Naive thymus-derived CD4-positive, alpha-beta T cell (primary cell): ENCODE data around the gene ADM2. TPM values are rescaled to one million over a fixed set of nuclear protein-coding genes. Genes with fewer than 3 reads are reported as not detected.

Experiments used
- ATAC-seq: fragments of 150-1000 bp; cut with Tn5 transposase; 2 replicates; pipeline ENCODE4 v1.10.0; 2021; ENCODE audit warnings: mild to moderate bottlenecking, moderate library complexity
- CTCF ChIA-PET: fragments of 350-600 bp; sonication (Branson Sonifier 250); formaldehyde crosslinking; loops from one replicate; lab custom pipeline; 2021; ENCODE audit warnings: antibody characterized with exemption; lab: Charles Lee
- POLR2A ChIA-PET: fragments of 350-600 bp; sonication (Branson Sonifier 250); formaldehyde crosslinking; loops from one replicate; lab custom pipeline; 2021; ENCODE audit warnings: antibody characterized with exemption, inconsistent platforms; lab: Charles Lee
- DNase-seq, 9 donors: peaks; one replicate each; pipeline versions ENCODE4 v3.0.0 to v3.0.0-alpha.2; 2020 to 2022; ENCODE audit warnings: mixed read lengths in 1 of 9
- H3K27ac ChIP-seq: one replicate; pipeline ENCODE4 v1.7.0; 2013; ENCODE audit warnings: mild to moderate bottlenecking, low read depth, low read length, moderate library complexity
- H3K27me3 ChIP-seq, 2 donors: one replicate each; pipeline ENCODE4 v1.7.0; 2013; ENCODE audit warnings: low read length in 2 of 2, mild to moderate bottlenecking in 2 of 2, moderate library complexity in 2 of 2; ENCODE audit not compliant: control insufficient read depth in 2 of 2, insufficient read depth in 2 of 2
- H3K36me3 ChIP-seq, 3 experiments: 1 replicate in 2 of 3; 2 replicates in 1 of 3; pipeline ENCODE4 v1.7.0; 2013; ENCODE audit warnings: low read length in 3 of 3, mild to moderate bottlenecking in 3 of 3, moderate library complexity in 1 of 3; ENCODE audit not compliant: insufficient read depth in 3 of 3, control insufficient read depth in 2 of 3
- H3K4me1 ChIP-seq, 2 donors: one replicate each; pipeline ENCODE4 v1.7.0; 2013; ENCODE audit warnings: low read length in 2 of 2, mild to moderate bottlenecking in 2 of 2, moderate library complexity in 1 of 2; ENCODE audit not compliant: control insufficient read depth in 2 of 2, insufficient read depth in 2 of 2
- H3K4me3 ChIP-seq: 2 replicates; pipeline ENCODE4 v1.7.0; 2013; ENCODE audit warnings: mild to moderate bottlenecking, low read length
- H3K9me3 ChIP-seq, 3 experiments: 1 replicate in 2 of 3; 2 replicates in 1 of 3; pipeline ENCODE4 v1.7.0; 2013; ENCODE audit warnings: low read length in 3 of 3; ENCODE audit not compliant: control insufficient read depth in 2 of 3
- H3K27ac Mint-ChIP-seq, 9 donors: one replicate each; pipeline ENCODE4 v1.8.0; 2020 to 2022; ENCODE audit warnings: mixed read lengths in 9 of 9, mild to moderate bottlenecking in 8 of 9, moderate library complexity in 5 of 9, inconsistent platforms in 2 of 9
- H3K27me3 Mint-ChIP-seq, 5 donors: one replicate each; pipeline ENCODE4 v1.8.0; 2021 to 2022; ENCODE audit warnings: mixed read lengths in 5 of 5, mild to moderate bottlenecking in 1 of 5
- H3K36me3 Mint-ChIP-seq, 5 donors: one replicate each; pipeline ENCODE4 v1.8.0; 2020 to 2022; ENCODE audit warnings: mixed read lengths in 5 of 5, mild to moderate bottlenecking in 3 of 5, inconsistent platforms in 1 of 5
- H3K4me1 Mint-ChIP-seq, 7 donors: one replicate each; pipeline ENCODE4 v1.8.0; 2020 to 2022; ENCODE audit warnings: mixed read lengths in 7 of 7, mild to moderate bottlenecking in 3 of 7, inconsistent platforms in 1 of 7
- H3K4me3 Mint-ChIP-seq, 10 donors: one replicate each; pipeline ENCODE4 v1.8.0; 2020 to 2022; ENCODE audit warnings: mild to moderate bottlenecking in 10 of 10, mixed read lengths in 10 of 10, moderate library complexity in 6 of 10, inconsistent platforms in 2 of 10
- H3K9me3 Mint-ChIP-seq, 11 donors: one replicate each; pipeline ENCODE4 v1.8.0; 2020 to 2022; ENCODE audit warnings: mixed read lengths in 11 of 11, mild to moderate bottlenecking in 4 of 11, inconsistent platforms in 1 of 11, moderate library complexity in 1 of 11
- intact Hi-C, 2 donors: fragments of 100-400 bp; cut with micrococcal nuclease; formaldehyde crosslinking; loops; one replicate each; pipeline ENCODE4 v1.15.1; 2023
- polyA plus RNA-seq, 2 donors: library from polyadenylated mRNA; unstranded; fragments of 300-500 nt; fragmentation: Illumina TruSeq; gene quantifications; one replicate each; pipeline ENCODE4 v1.2.3, GENCODE V29; 2021
- total RNA-seq, 6 experiments: library from RNA in 5 of 6; stranded (reverse) in 5 of 6; gene quantifications; 1 replicate in 5 of 6; 2 replicates in 1 of 6; pipeline ENCODE4 v1.2.3 and lab custom pipeline; 2021 to 2026

Gene ADM2
- total and polyA plus RNA-seq, 7 experiments from 2014 or later = 0.24 to 4.5 (median 3.7) TPM

DNA sequence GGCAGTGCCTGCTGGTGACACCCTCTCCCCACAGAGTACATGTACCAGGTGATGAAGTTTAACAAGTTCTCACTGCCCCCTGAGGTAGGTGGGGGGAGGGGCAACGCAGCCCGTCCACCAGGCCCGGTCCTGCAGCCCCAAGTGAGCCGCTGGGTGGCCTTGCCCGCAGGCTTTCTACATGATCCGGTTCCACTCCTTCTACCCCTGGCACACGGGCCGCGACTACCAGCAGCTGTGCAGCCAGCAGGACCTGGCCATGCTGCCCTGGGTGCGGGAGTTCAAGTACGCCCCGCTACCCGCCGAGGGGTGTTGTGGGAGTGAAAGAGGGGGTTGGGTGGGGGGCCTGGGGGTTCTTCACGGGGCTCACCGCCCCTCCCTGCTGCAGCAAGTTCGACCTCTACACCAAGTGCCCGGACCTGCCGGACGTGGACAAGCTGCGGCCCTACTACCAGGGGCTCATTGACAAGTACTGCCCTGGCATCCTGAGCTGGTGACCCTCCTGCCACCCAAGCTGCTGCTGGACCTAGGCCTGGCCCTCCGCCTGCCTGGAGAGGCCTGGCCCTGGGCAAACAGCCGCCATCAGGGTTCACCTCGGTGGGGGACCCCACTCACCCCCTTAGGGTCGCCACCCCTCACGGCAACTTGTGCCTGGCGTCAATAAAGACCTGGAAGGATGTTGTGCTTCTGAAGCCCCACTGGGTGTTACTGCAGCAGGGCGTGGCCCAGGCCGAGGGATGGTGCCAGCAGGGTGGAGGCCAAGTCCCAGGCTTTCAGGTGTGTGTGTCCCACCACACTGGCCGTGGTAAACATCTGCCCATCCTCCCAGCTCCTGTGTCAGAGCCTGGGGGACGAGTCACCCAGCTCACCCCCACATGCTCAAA, 8.3 kb downstream of the ADM2 start:
- no peak overlapping the region for H3K27ac ChIP-seq
- no peak overlapping the region for H3K4me3 ChIP-seq
- Mint-ChIP-seq H3K36me3 (no peaks in the 10 kb centered on the region), H3K27ac (no peak overlapping the region), H3K4me3 (no peak overlapping the region), H3K27me3 (peaks cover 0 to 5% (median 0%) of the 10 kb centered on the region in 5 donors), H3K9me3 (no peaks in the 10 kb centered on the region), H3K4me1 (peaks cover 7 to 15% (median 8%) of the 10 kb centered on the region in 7 donors)
- CTCF ChIA-PET = no interaction called here
- H3K4me1 ChIP-seq = peaks cover 0 to 6% of the 10 kb centered on the region in 2 donors
- no peak for DNase-seq
- intact Hi-C loops = loop anchor here in 1 of 2 donors (10.0 kb wide), 1 partner anchor 45 kb away; no protein-coding TSS in a partner anchor
- no peaks in the 10 kb centered on the region for H3K36me3 ChIP-seq
- POLR2A ChIA-PET = interaction anchor here (0.6 to 1.4 kb wide), 3 partner anchors 18 to 40 kb away, joined by 3 to 6 read pairs (median 4); partner anchors contain the start of genes LMF2, NCAPH2 and SCO2
- H3K27me3 ChIP-seq = no peaks in the 10 kb centered on the region
- no peaks in the 10 kb centered on the region for H3K9me3 ChIP-seq
- no peak for ATAC-seq

DNA sequence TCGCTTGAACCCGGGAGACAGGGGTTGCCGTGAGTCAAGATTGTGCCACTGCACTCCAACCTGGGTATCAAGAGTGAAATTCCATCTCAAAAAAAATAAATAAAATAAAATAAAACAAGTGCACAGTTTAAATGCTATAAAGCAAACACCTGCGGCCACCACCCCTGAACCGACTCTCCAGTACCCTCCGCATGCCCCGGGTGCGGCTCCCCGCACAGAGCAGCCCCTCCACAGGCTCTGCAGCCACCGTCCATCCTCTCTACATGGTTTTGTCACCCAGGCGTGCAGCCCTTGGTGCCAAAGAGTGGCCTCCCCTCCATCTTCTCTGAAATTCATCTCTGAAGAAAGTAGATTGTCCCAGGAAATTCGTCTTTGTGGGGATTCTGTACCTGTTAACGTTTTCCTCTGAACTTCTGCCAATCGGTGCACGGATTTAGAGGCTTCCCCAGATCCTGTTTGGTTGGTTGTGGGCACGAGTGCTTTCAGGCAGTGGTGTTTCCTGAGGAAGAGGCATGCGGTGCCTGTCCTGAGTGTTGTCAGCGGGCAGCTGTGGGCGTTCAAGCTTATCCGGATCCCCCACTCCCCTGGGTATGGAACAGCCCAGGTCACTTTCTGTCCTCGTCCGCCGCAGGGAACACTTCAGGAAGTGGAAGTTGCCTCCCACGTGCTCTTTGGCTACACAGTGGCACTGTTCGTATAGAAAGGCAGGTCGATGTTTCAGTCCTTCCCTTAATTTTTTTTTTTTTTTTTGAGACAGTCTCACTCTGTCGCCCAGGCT, 9.4 kb downstream of the ADM2 start:
- H3K27ac ChIP-seq = no peak overlapping the region
- no peaks in the 10 kb centered on the region for H3K27me3 ChIP-seq
- no peaks in the 10 kb centered on the region for H3K36me3 Mint-ChIP-seq
- H3K9me3 ChIP-seq = no peaks in the 10 kb centered on the region
- no peaks in the 10 kb centered on the region for H3K9me3 Mint-ChIP-seq
- POLR2A ChIA-PET = interaction anchor here (0.6 to 1.4 kb wide), 2 partner anchors 17 to 66 kb away, joined by 3 to 4 read pairs; partner anchors contain the start of genes LMF2 and NCAPH2
- H3K4me3 Mint-ChIP-seq = peak overlapping the region; percentile 16 to 73 (median 59)
- no peaks in the 10 kb centered on the region for H3K36me3 ChIP-seq
- H3K27ac Mint-ChIP-seq = peak overlapping the region in 3 of 9 donors; percentile 39 to 72 (median 40)
- CTCF ChIA-PET = interaction anchor here (0.6 kb wide), 1 partner anchor 264 kb away, joined by 3 read pairs; no protein-coding TSS in a partner anchor
- DNase-seq (no peak), ATAC-seq (peak; percentile 22)
- peaks cover 0 to 5% (median 0%) of the 10 kb centered on the region in 5 donors for H3K27me3 Mint-ChIP-seq
- H3K4me3 ChIP-seq = no peak overlapping the region
- intact Hi-C loops = loop anchor here in 1 of 2 donors (10.0 kb wide), 1 partner anchor 46 kb away; no protein-coding TSS in a partner anchor
- H3K4me1 ChIP-seq = peaks cover 0 to 6% of the 10 kb centered on the region in 2 donors
- H3K4me1 Mint-ChIP-seq = peaks cover 6 to 12% (median 8%) of the 10 kb centered on the region in 7 donors

DNA sequence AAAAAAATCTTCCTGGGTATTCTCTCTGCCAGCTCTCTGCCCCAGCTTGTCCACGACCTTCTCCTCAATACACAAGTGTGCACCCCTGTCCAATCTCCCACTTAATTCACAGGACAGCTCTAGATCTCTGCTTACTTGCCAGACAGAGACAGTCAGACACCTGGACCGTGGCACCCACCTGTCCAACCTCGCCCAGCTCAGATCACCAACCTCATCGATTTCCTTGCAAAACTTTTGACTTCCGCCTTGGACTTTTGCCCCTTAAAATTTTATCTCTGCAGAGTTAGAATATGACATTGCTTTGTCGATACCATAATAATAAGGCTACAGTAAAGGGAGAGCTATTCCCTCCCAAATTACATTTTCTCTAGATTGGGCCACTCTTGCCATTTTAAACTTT, 15.8 kb downstream of the ADM2 start:
- Histone ChIP-seq H3K4me1 (no peaks in the 10 kb centered on the region), H3K4me3 (no peak overlapping the region), H3K27me3 (no peaks in the 10 kb centered on the region), H3K27ac (no peak overlapping the region), H3K9me3 (no peaks in the 10 kb centered on the region), H3K36me3 (peaks cover 0 to under 1% (median 0%) of the 10 kb centered on the region in 3 experiments)
- Mint-ChIP-seq H3K27ac (no peak overlapping the region), H3K9me3 (no peaks in the 10 kb centered on the region), H3K4me3 (no peak overlapping the region), H3K27me3 (peaks cover 0 to 5% (median 0%) of the 10 kb centered on the region in 5 donors), H3K4me1 (peaks cover 3 to 10% (median 9%) of the 10 kb centered on the region in 7 donors), H3K36me3 (peaks cover 0 to 3% (median 0%) of the 10 kb centered on the region in 5 donors)
- no peak for DNase-seq
- ATAC-seq = no peak
- ChIA-PET POLR2A (interaction anchor here (0.7 to 2.1 kb wide), 7 partner anchors 9 to 245 kb away, joined by 3 to 10 read pairs (median 5); partner anchors contain the start of genes LMF2, NCAPH2 and SCO2), CTCF (interaction anchor here (0.6 to 2.4 kb wide), 15 partner anchors 11 to 619 kb away, joined by 3 to 16 read pairs (median 4); partner anchors contain the start of genes LMF2, NCAPH2 and SCO2)
- intact Hi-C loops = loop anchor here (5.0 to 10.0 kb wide), 3 partner anchors 40 to 195 kb away; no protein-coding TSS in a partner anchor

DNA sequence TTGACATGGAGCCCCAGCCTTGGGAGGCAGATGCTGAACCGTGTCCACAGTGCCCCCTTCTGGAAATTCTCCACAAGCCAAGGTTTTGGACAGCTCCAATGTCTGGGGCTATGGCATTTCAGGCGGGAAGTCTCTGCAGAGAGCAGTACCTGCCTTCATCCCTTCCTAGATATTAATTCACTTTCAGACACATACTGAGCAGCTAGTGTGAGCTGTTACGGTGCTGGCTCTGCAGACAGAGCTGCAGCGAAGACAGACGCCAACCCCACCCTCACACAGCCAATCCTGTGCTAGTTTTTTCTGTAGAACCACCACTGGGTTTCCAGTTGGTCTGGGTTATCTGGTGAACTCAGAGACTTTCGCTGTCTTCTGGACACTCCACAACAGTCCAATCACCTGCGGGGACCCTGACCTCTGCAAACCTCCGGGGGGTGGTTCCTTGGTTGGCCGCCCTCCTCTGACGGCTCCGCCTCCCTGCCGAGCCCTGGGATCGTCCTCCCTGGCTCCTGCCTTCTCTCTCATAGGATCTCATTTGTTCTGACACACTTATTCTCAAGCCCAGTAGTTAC, 17.1 kb downstream of the ADM2 start:
- H3K4me1 ChIP-seq = no peaks in the 10 kb centered on the region
- no peak overlapping the region for H3K4me3 ChIP-seq
- Mint-ChIP-seq H3K4me1 (peaks cover 3 to 10% (median 9%) of the 10 kb centered on the region in 7 donors), H3K27me3 (peaks cover 0 to 5% (median 0%) of the 10 kb centered on the region in 5 donors), H3K4me3 (no peak overlapping the region), H3K36me3 (peaks cover 0 to 3% (median 0%) of the 10 kb centered on the region in 5 donors), H3K9me3 (no peaks in the 10 kb centered on the region), H3K27ac (no peak overlapping the region)
- H3K27ac ChIP-seq = no peak overlapping the region
- intact Hi-C loops = loop anchor here (1.0 to 10.0 kb wide), 11 partner anchors 28 to 257 kb away; no protein-coding TSS in a partner anchor
- no peaks in the 10 kb centered on the region for H3K9me3 ChIP-seq
- ChIA-PET CTCF (interaction anchor here (0.5 to 2.4 kb wide), 24 partner anchors 10 to 259 kb away, joined by 3 to 16 read pairs (median 4); partner anchors contain the start of genes LMF2, NCAPH2 and SCO2), POLR2A (interaction anchor here (0.5 to 2.1 kb wide), 11 partner anchors 15 to 155 kb away, joined by 3 to 10 read pairs (median 3); partner anchors contain the start of genes PPP6R2 and SCO2)
- H3K27me3 ChIP-seq = no peaks in the 10 kb centered on the region
- H3K36me3 ChIP-seq = peaks cover 0 to 13% (median 0%) of the 10 kb centered on the region in 3 experiments
- ATAC-seq (peak; percentile 92), DNase-seq (peak in 8 of 9 donors; percentile 60 to 76 (median 70))

DNA sequence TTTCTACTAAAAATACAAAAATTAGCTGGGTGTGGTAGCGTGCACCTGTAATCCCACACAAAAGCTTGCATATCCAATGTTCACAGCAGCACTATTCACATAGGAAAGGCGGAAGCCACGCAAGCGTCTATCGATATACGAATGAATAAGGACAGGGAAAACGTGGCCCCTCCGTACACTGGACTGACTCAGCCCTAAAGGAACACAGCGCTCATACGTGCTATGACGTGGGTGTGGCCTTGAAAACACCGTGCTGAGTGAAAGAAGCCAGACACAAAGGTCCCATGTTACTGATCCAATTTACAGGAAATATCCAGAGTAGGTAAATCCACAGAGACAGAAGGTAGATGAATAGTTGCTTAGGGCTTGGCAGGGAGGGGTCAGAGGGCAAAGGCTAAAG, 19.1 kb downstream of the ADM2 start:
- Mint-ChIP-seq H3K27ac (no peak overlapping the region), H3K4me1 (peaks cover 3 to 10% (median 9%) of the 10 kb centered on the region in 7 donors), H3K36me3 (peaks cover 0 to 3% (median 0%) of the 10 kb centered on the region in 5 donors), H3K9me3 (no peaks in the 10 kb centered on the region), H3K4me3 (no peak overlapping the region), H3K27me3 (peaks cover 0 to 5% (median 0%) of the 10 kb centered on the region in 5 donors)
- Histone ChIP-seq H3K27ac (no peak overlapping the region), H3K4me3 (no peak overlapping the region), H3K9me3 (no peaks in the 10 kb centered on the region), H3K27me3 (no peaks in the 10 kb centered on the region), H3K36me3 (peaks cover 0 to 26% (median 6%) of the 10 kb centered on the region in 3 experiments), H3K4me1 (no peaks in the 10 kb centered on the region)
- DNase-seq (no peak), ATAC-seq (no peak)
- intact Hi-C loops = loop anchor here in 1 of 2 donors (10.0 kb wide), 1 partner anchor 226 kb away; the partner anchor contains the start of gene MAPK11
- ChIA-PET POLR2A (interaction anchor here (0.9 kb wide), 1 partner anchor 25 kb away, joined by 3 read pairs; the partner anchor contains the start of gene SCO2), CTCF (interaction anchor here (1.4 kb wide), 1 partner anchor 25 kb away, joined by 7 read pairs; the partner anchor contains the start of gene SCO2)
